Esophagus squamous epithelium (tissue), 4 donors: ENCODE data around the gene SMTNL2.

Experiments used
- POLR2A ChIP-seq, 4 donors: fragments of 450-650 bp; IDR thresholded peaks; one replicate each; pipeline ENCODE4 v1.6.1; 2017; ENCODE audit warnings: antibody characterized with exemption in 4 of 4, mild to moderate bottlenecking in 4 of 4, moderate library complexity in 3 of 4
- TF ChIP-seq, protein P1 (sequence below), 6 experiments: fragments of 450-650 bp in 4 of 6; fragments of 200-600 bp in 2 of 6; sonication (generic) in 2 of 6; IDR thresholded peaks; one replicate each; pipeline ENCODE4 v1.5.1; 2016 to 2019; ENCODE audit warnings: antibody characterized with exemption in 6 of 6, mild to moderate bottlenecking in 4 of 6, moderate library complexity in 4 of 6

DNA sequence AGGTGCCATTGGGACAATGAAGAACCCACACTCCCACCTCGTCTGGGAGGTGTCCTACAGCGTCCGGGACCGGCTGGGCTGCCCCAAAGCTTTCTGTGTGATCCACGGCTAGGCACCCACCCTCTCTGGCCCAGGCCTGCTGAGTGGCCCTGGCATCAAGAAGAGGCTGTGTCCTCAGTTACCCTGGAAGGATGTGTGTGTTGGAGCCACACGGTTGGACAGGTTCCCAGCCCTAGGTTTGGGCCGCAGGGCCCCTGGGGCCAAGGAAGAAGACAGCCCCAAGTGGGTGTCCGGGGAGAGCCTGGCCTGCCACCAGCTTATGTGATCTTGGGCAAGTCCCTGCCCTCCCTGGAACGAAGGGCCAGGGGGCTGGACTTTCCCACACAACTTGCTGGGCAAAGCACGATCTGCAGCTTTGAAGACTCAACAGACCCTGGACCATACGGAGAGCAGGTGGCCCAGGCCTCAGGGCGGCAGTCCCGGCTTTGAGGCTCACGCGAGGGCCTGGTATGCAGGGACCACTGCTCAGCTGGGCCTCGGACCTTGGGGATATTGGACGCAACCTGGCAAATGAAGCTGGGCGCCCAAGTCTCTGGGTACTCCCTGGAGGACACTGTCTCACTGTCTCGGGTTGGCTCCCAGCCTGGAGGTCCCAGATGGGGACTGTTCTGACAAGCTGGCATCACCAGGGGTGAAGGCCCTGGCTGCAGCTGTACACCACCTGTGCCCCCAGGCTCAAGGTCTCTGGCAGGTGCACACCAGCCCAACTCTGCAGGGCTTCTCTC lies 46.7 kb upstream of the SMTNL2 start:
- TF ChIP-seq, protein P1, sequence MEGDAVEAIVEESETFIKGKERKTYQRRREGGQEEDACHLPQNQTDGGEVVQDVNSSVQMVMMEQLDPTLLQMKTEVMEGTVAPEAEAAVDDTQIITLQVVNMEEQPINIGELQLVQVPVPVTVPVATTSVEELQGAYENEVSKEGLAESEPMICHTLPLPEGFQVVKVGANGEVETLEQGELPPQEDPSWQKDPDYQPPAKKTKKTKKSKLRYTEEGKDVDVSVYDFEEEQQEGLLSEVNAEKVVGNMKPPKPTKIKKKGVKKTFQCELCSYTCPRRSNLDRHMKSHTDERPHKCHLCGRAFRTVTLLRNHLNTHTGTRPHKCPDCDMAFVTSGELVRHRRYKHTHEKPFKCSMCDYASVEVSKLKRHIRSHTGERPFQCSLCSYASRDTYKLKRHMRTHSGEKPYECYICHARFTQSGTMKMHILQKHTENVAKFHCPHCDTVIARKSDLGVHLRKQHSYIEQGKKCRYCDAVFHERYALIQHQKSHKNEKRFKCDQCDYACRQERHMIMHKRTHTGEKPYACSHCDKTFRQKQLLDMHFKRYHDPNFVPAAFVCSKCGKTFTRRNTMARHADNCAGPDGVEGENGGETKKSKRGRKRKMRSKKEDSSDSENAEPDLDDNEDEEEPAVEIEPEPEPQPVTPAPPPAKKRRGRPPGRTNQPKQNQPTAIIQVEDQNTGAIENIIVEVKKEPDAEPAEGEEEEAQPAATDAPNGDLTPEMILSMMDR (IDR thresholded peaks at IDR 0.05) = no peak
- TF ChIP-seq POLR2A (IDR thresholded peaks at IDR 0.05) = no peak
